Uterus (tissue), 2 donors: ENCODE measurements around the gene FTSJ3.

Source experiments
- CTCF ChIP-seq, 4 experiments: fragments of 200-600 bp in 2 of 4; fragments of 450-650 bp in 2 of 4; sonication (generic) in 2 of 4; IDR thresholded peaks; one replicate each; pipeline ENCODE4 v1.5.1; 2016 to 2019; ENCODE audit warnings: antibody characterized with exemption in 4 of 4, mild to moderate bottlenecking in 2 of 4, moderate library complexity in 1 of 4
- POLR2A ChIP-seq, 2 donors: fragments of 450-650 bp; IDR thresholded peaks; one replicate each; pipeline ENCODE4 v1.6.1; 2016; ENCODE audit warnings: antibody characterized with exemption in 2 of 2, mild to moderate bottlenecking in 1 of 2, moderate library complexity in 1 of 2

DNA sequence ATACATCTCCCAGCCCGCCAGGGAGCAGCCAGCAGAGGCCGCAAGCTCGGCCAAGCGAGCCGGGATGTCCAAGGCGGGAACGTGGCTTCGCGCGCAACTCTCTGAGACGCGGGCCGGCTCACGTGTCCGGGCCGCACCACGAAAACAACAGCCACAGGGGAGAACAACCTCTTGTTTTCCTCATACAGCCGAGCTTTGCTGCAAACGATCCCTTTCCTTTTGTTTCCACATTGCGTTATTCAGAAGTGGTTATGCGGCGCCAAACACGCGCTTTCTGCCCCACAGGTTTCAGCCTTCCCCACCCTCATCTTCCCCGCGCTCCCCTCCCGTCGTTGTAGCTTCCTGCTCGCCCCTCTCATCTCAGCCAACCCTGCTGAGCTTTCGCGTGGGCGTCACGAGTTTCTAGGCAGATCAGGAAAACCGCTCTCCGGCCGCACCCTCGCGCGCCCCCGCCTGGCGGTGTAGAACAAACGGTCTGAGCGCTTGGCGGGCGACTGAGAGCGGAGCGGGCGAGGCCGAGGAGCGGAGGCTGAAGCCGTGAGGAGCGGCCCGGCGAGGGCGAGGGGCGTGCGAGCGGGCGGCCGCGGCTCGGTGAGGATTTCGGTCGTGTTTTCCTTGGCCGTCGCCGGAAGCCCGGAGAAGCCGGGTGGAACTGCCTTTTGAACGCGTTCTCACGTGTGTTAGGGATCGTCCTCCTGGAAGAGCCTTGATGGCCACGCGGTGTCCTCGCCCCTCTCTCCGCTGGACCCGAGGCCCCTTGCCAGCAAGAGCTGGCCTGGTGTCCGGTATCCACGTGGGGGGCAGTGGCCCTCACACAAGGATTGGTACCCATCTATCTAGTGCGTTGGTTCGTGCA is 21.6 kb upstream of the FTSJ3 start:
- TF ChIP-seq CTCF (IDR thresholded peaks at IDR 0.05) (peak; percentile 45 to 70 (median 64)), POLR2A (IDR thresholded peaks at IDR 0.05) (no peak)
